ENCODE results near the gene SGPL1. TPM values are rescaled to one million over a fixed set of nuclear protein-coding genes. Genes with fewer than 3 reads are reported as not detected.

Gene SGPL1
- polyA plus RNA-seq, 1 experiment, result 16.6 TPM

- H3K4me3 ChIP-seq (ENCODE audit: low read depth, low read length), result no peak overlapping the region
- peaks cover 6% of the 10 kb centered on the region; the same call in 1 of the 2 replicates for H3K36me3 ChIP-seq (ENCODE audit: control insufficient read depth, insufficient read depth, low read length)
- no peaks in the 10 kb centered on the region for H3K27me3 ChIP-seq (ENCODE audit: control insufficient read depth, insufficient read depth, low read length)
- TF ChIP-seq CTCF (IDR thresholded peaks at IDR 0.05; ENCODE audit: insufficient read depth, low read depth, low read length), result no peak
- no peak for DNase-seq (ENCODE audit: low read depth)
- POLR2A ChIA-PET, result no interaction called here
- CTCF ChIA-PET, result interaction anchor here (1.3 to 2.3 kb wide), 3 partner anchors 11 to 57 kb away, joined by 3 to 6 read pairs (median 5); no protein-coding TSS in a partner anchor
Observed at GRCh38 chr10:70822076-70822820, 6.5 kb downstream of the SGPL1 start.

- Histone ChIP-seq H3K36me3 (ENCODE audit: control insufficient read depth, insufficient read depth, low read length) (peaks cover 2% of the 10 kb centered on the region; the same call in 1 of the 2 replicates), H3K4me3 (ENCODE audit: low read depth, low read length) (no peak overlapping the region), H3K27me3 (ENCODE audit: control insufficient read depth, insufficient read depth, low read length) (no peaks in the 10 kb centered on the region)
- POLR2A ChIA-PET, result no interaction called here
- TF ChIP-seq CTCF (IDR thresholded peaks at IDR 0.05; ENCODE audit: insufficient read depth, low read depth, low read length), result no peak
- DNase-seq (ENCODE audit: low read depth), result no peak
- CTCF ChIA-PET, result interaction anchor here (1.3 kb wide), 1 partner anchor 11 kb away, joined by 4 read pairs; no protein-coding TSS in a partner anchor
Observed at GRCh38 chr10:70827086-70827757, 11.5 kb downstream of the SGPL1 start.

- Histone ChIP-seq H3K27me3 (ENCODE audit: control insufficient read depth, insufficient read depth, low read length) (no peaks in the 10 kb centered on the region), H3K4me3 (ENCODE audit: low read depth, low read length) (no peak overlapping the region), H3K36me3 (ENCODE audit: control insufficient read depth, insufficient read depth, low read length) (peaks cover 2% of the 10 kb centered on the region; the same call in 1 of the 2 replicates)
- no peak for DNase-seq (ENCODE audit: low read depth)
- CTCF ChIA-PET, result interaction anchor here (1.6 to 2.1 kb wide), 2 partner anchors 9 to 13 kb away, joined by 5 to 7 read pairs; partner anchors contain the start of gene SGPL1
- POLR2A ChIA-PET, result no interaction called here
- no peak for TF ChIP-seq CTCF (IDR thresholded peaks at IDR 0.05; ENCODE audit: insufficient read depth, low read depth, low read length)
Observed at GRCh38 chr10:70828923-70829322, 13.2 kb downstream of the SGPL1 start.

- POLR2A ChIA-PET, result no interaction called here
- TF ChIP-seq CTCF (IDR thresholded peaks at IDR 0.05; ENCODE audit: insufficient read depth, low read depth, low read length), result no peak
- CTCF ChIA-PET, result interaction anchor here (0.7 to 2.1 kb wide), 3 partner anchors 10 to 95 kb away, joined by 3 to 7 read pairs (median 5); partner anchors contain the start of gene SGPL1
Observed at GRCh38 chr10:70829543-70829942, 13.8 kb downstream of the SGPL1 start.

GRCh38 chr10:70830164-70830563, 14.4 kb downstream of the SGPL1 start:
- peaks cover 2% of the 10 kb centered on the region; the same call in 1 of the 2 replicates for H3K36me3 ChIP-seq (ENCODE audit: control insufficient read depth, insufficient read depth, low read length)
- H3K27me3 ChIP-seq (ENCODE audit: control insufficient read depth, insufficient read depth, low read length), result no peaks in the 10 kb centered on the region
- no peak for TF ChIP-seq CTCF (IDR thresholded peaks at IDR 0.05; ENCODE audit: insufficient read depth, low read depth, low read length)
- no peak for DNase-seq (ENCODE audit: low read depth)
- ChIA-PET CTCF (interaction anchor here (0.7 to 2.1 kb wide), 3 partner anchors 10 to 94 kb away, joined by 3 to 7 read pairs (median 5); partner anchors contain the start of gene SGPL1), POLR2A (no interaction called here)
- no peak overlapping the region for H3K4me3 ChIP-seq (ENCODE audit: low read depth, low read length)

More at GRCh38 chr10:70829543-70829942, 13.8 kb downstream of the SGPL1 start:
- Histone ChIP-seq H3K36me3 (ENCODE audit: control insufficient read depth, insufficient read depth, low read length) (peaks cover 2% of the 10 kb centered on the region; the same call in 1 of the 2 replicates), H3K27me3 (ENCODE audit: control insufficient read depth, insufficient read depth, low read length) (no peaks in the 10 kb centered on the region), H3K4me3 (ENCODE audit: low read depth, low read length) (no peak overlapping the region)
- DNase-seq (ENCODE audit: low read depth), result no peak

All from BJ (cell line).